CD4-positive, alpha-beta T cell treated with Interleukin-1 beta for 1 hour (primary cell): ENCODE results near the gene TAT.

Experiments used
- DNase-seq, 2 donors: peaks; one replicate each; pipeline ENCODE4 v3.0.0-alpha.2; 2020 to 2022

Gene TAT

GRCh38 chr16:71536752-71537499, 40.0 kb downstream of the TAT start:
- DNase-seq, result no peak

GRCh38 chr16:71532366-71532765, 44.5 kb downstream of the TAT start:
- no peak for DNase-seq

- no peak for DNase-seq
Observed at GRCh38 chr16:71528863-71529262, 48.0 kb downstream of the TAT start.

- DNase-seq, result no peak
Observed at GRCh38 chr16:71528257-71528656, 48.6 kb downstream of the TAT start.

GRCh38 chr16:71526111-71526631, 50.7 kb downstream of the TAT start, which contains the start of gene CHST4:
Gene CHST4 (plus strand): TSS chr16:71526426. CDS start chr16:71536678, 10,252 bp downstream.
- DNase-seq, result no peak

DNA sequence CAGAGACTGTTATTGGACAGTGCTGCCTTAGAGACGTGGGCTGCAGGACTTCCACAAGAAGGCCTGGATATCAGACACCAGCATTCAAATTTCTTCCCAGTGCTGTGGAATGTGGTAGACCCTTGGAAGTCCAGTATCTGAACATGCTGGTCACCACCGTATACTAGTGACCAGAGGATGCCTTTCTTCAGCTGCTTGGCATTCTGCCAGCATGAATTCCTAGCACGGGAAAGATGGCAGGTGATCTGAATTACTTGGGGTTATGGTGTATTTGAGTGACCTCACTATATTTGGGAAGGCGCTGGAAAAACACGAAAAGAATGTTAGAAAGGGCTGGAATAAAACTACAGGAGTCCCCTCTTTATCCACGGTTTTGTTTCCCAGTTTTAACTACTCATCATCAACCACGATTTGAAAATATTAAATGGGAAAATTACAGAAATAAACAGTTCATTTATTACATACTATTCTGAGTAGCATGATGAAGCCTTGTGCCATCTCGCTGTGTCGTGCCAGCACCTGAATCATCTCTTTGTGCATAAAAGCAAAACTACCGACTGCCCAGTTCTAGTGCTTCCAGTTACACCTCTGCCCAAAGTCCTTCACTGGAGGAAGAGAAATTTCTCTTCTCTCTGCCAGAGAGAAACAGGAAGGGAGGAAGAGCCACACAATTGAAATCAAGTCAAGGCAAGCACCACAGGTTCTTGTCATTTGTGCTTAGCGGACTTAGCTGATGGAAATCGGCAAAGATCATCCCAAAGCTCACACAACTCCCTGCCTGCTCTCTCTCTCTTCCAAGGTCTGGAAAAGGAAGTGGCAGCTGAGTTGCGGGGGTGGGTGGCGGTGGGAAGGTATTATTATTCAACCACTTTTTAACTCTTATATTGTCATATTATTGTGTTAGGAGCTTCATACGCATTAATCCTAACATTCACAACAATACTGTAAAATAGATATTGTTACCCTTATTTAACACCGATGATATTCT, 52.0 kb downstream of the TAT start:
- DNase-seq, result no peak

DNA sequence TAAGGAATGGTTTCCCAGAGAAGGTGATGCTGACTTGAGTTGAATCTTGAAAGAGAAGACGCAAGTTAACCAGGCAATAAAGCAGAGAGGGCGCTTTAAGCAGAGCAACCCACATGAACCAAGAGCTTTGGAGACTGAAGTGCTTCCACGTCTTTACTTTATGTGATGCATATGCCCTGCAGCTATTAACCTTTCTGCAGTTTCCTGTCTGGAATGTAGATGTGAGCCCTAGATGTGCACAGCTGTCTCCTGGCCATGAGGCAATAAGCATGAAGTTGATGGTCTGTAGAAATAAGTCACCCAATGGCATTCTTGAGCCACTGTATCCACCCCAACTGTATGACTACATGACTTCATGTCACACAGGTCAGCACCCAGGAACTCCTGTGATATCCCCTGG, 56.3 kb downstream of the TAT start:
- no peak for DNase-seq
